ENCODE measurements around the gene ADCY7. TPM values are rescaled to one million over a fixed set of nuclear protein-coding genes. Genes with fewer than 3 reads are reported as not detected.

Gene ADCY7
- total RNA-seq, 1 donor from 2014 or later = 18.6 TPM

GRCh38 chr16:50282010-50282538 is 15.7 kb downstream of the ADCY7 start:
- peak; percentile 73 for DNase-seq (ENCODE audit: low spot score)

GRCh38 chr16:50282955-50283631 is 16.7 kb downstream of the ADCY7 start:
- no peak for DNase-seq (ENCODE audit: low spot score)

DNA sequence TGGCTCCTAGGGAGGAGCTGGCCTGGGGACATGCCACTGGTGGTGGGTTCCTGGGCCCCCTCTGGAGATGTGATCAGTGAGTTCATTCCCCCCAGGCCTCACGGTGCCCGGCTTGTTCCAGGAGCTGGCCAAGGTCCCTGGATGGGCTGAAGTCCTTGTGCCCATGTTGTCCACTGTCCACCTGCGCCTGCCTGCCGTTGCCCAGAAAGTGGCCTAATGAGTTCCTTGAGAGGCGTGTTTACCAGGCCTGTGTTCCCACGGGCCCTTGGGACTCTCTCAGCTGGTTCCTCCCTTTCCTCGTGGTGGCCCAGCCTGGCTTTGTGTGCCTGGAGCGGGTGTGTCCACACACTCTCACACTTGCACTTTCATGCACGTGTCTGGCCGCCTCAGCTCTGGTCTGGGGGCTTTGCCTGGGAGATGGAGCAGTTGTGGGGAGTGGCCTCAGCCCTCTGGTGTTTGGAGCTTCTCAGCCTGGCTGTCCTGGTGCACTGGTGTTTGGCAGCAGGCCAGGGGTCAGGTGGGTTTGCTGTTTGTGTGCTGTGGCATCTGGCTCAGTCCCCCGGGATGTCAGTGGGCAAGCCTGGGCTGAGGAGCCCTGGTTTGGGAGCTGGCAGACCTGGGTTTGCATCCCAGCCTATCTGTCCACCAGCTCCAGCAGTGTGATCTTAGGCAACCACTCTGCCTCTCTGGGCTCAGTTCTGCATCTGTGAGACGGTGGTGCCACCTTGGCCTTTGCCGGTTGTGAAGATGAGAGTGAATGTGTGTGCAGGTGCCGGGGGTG is 18.0 kb downstream of the ADCY7 start:
- DNase-seq (ENCODE audit: low spot score) = no peak

GRCh38 chr16:50285406-50286003 is 19.2 kb downstream of the ADCY7 start:
- DNase-seq (ENCODE audit: low spot score) = no peak

GRCh38 chr16:50286681-50287080 is 20.3 kb downstream of the ADCY7 start:
- DNase-seq (ENCODE audit: low spot score) = no peak

GRCh38 chr16:50288026-50288425 is 21.7 kb downstream of the ADCY7 start:
- no peak for DNase-seq (ENCODE audit: low spot score)

- no peak for DNase-seq (ENCODE audit: low spot score)
Measured at GRCh38 chr16:50288920-50289319, 22.6 kb downstream of the ADCY7 start.

DNA sequence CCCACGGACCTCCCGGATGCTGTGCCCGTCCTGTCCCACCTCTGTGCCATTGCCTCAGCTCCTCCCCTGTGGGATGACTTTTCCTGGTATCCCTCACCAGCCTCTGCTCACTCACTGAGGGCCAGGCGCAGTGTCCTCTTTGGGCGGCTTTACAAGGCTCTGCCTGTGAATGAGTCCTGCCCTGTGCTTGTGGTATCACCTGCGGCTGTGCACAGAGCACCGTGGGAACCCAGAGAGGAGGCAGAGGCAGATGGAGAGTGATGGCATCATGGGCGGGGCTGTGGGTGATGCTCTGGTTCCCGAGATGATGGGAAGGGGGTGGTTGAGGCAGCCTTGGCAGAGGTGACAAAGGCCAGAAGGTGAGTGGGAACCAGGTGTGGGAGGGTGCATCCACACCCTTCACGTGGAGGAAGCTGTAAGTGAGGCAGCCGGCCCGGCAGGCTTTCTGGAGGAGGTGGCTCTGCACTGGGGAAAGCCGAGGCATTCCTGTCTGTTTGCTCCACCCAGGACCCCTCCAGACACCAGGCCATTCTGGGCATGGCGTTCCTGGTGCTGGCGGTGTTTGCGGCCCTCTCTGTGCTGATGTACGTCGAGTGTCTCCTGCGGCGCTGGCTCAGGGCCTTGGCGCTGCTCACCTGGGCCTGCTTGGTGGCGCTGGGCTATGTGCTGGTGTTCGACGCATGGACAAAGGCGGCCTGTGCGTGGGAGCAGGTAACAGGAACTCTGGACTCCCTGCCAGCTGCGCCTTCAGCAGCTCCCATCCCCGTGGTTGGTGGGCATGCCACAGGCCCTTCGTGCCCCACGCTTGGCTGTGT is 23.8 kb downstream of the ADCY7 start:
- no peak for DNase-seq (ENCODE audit: low spot score)

- DNase-seq (ENCODE audit: low spot score) = no peak
Measured at GRCh38 chr16:50290856-50291255, 24.5 kb downstream of the ADCY7 start.

DNA sequence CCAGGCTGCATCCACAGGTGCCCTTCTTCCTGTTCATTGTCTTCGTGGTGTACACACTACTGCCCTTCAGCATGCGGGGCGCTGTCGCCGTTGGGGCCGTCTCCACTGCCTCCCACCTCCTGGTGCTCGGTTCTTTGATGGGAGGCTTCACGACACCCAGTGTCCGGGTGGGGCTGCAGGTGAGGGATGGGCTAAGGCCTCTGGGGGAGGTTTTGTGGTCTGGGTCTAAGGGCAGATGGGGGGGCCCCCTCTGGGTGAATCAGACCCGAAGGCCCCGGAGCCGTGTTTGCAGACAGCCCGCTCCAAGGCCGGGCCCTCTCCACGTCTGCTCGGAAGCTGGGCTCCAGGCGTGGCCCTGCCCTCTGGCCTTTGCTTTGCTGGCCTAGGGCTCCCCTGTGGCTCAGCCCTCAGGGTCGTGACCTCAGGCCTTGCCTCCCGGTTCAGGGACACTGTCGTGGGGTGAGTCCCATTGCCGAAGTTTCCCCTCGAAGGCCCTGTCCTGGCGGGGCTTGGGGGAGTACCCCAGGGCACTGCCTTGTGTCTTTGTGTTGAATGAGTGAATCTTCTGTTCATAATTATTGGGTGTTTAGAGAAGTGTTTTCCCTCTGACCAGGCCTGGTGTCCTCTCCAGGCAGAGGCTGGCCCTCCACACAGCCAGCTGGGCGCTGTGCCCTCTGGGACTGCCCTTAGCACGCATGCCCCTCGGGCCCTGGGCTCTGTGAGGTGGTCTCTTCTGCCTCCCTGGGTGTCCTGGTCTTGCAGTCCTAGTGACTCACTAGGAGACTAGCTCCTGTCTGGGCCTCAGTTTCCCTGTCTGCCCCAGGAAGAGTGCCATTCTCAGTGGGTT is 25.6 kb downstream of the ADCY7 start:
- DNase-seq (ENCODE audit: low spot score) = no peak

DNA sequence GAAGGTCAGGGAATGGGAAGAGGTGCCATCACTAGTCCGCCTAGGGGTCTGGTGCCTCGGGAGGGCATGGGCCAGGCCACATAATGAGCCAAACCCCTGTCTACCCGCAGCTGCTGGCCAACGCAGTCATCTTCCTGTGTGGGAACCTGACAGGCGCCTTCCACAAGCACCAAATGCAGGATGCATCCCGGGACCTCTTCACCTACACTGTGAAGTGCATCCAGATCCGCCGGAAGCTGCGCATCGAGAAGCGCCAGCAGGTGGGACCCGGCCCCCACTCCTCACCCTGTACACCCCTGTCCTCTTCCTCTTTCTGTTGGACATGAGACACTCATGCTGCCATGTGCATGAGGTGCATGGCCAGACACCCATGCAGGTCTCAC is 26.2 kb downstream of the ADCY7 start:
- DNase-seq (ENCODE audit: low spot score) = no peak

- DNase-seq (ENCODE audit: low spot score) = no peak
Measured at GRCh38 chr16:50293041-50293783, 26.9 kb downstream of the ADCY7 start.

DNA sequence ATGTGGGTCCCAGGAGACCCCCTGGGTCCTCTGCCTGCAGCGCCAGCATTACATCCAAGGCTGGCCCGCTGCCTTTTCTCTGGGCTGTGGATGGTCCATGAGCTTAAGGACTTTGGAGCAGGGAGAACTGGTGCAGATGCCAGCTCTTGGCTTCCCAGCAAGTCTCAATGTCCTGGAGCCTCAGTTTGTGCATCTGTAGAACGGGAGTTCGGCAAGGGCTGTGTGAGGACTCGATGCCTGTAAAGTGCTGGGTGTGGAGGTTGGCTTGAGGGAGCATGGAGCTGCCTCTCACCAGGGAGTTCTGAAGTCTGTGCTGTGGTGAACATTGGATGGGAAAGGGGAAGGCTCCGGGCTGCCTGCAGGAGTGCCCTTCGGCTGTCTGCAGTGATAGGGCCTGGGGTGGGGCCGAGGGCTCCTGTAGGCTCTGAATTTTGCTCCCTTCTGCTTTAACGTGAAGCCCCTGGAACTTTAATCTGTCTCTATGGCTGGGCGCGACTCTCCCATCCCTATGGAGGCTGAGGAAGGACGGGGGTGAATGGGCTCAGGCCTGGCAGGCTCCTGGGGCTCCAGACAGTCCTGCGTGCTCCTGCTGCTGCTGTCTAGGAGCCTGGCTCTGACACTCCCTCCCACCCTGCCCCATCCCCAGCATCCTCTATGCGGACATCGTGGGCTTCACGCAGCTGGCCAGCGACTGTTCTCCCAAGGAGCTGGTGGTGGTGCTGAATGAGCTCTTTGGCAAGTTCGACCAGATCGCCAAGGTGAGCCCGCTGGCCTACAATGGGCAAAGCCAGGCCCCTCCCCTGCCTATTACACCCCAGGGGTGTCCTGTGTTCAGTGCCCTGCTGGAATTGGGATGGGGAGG is 27.9 kb downstream of the ADCY7 start:
- DNase-seq (ENCODE audit: low spot score) = no peak

- DNase-seq (ENCODE audit: low spot score) = no peak
Measured at GRCh38 chr16:50294955-50295354, 28.6 kb downstream of the ADCY7 start.

DNA sequence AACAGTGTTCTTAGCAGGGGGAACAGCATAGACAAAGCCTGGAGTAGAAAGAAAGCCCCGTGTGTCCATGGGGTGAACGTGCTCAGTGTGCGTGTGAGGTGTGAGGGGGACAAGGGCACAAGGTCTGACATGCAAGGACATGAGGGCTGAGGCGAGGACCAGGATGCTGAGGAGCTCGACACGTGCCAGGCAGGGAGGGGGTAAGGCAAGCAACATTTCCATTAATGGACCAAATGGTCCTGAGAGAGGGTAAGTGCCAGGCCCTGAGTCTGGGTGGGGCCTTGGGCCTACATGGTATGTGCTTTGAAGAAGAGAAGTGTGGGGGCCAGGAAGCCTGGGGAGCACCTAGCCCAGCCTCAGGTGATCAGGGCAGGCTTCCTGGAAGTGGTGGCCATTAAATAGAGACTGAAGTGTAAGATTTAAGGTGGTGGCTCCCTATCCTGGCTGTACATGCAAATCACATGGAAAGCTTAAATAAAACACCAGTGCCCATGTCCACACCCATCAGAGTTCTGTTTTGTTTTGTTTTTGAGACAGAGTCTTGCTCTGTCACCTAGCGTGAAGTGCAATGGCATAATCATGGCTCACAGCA is 29.3 kb downstream of the ADCY7 start:
- no peak for DNase-seq (ENCODE audit: low spot score)

GRCh38 chr16:50296807-50297206 is 30.5 kb downstream of the ADCY7 start:
- no peak for DNase-seq (ENCODE audit: low spot score)

DNA sequence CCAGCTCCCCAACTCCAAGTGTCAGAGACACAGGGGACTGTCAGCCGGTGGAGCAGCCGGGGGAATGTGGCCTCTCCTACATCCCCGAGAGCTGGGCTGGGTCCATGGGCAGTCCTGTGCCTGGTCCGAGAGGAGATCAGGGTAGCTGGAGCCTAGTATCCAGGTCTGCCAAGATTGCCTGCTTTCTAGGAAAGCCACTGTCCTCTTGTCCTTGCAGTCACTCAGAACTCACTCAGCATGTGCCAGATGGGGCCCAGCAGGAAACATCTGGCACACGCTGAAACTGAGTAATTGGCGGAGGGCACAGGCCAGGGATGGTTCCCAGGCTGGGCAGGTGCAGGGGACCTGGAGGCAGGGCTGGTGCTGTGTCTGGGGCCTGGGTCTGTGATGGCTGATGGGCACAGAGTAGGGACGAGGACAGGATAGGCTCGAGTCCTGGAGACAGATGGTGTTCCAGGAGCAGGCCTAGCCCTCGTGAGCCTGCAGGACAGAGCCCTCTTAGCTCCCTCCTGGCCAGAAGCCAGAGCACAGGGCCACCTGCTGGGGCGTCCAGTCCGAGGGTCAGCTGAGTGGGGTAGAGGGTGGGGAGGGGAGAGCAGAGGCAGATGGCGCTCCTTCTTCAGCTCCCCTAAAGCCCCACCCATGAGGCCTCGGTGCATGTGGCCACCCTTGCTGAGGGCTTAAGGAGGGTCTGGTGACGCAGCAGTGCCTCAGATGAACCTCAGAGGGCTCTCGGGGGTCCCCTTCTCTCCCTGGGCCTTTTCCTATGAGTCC is 31.1 kb downstream of the ADCY7 start:
- no peak for DNase-seq (ENCODE audit: low spot score)

DNA sequence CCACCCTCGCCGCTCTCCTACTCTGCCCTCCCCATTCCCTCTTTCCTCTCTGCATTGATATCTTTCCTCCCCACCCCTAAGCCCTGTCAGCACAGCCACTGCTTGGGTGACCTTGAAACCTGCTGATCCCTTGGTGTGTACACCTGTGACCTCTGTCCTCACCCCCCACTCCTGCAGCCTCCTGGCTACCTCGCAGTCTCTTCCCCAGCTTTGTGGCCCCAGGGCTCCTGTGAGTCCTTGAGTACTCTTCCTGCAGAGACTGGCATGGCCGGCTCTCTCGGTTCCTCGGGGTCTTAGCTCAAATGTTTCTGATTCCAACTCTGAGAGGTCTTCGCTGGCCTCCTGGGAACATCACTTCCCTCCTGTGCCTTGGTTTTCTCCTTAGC is 31.7 kb downstream of the ADCY7 start:
- DNase-seq (ENCODE audit: low spot score) = no peak
